HG03097 (cell line): ENCODE measurements around the gene HCN2.

ENCODE experiments used
- ATAC-seq: cut with Tn5 transposase; IDR thresholded peaks from one replicate; pipeline ENCODE4 v1.9.1; 2021; ENCODE audit not compliant: unreplicated experiment, low FRiP score

Gene HCN2

DNA sequence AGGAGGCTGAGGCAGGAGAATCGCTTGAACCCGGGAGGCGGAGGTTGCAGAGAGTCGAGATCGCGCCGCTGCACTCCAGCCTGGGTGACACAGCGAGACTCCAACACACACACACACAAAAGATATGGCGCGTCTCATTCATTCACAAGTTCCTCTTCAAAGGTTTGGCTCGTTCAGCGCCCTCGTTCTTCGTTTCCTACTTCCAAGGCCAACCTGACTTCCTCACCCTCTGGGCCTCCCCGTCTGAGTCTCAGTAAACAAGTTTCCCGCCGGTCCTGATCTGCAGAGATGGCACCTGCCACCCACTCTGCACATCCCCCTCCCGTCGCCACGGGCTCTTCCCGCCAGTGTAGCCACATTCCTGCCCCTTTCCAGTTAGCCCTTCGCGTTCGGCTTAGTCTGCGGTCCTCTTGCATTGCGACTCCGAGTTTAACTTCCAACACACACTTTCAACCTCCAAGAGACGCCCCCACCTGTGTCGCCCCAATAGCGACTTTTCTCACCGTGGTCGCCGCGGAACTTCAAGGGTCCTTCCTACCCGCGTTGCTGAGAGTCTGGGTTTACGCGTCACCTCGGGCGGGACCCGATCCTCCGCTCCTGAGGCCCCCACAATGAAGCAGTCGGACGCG is 18.6 kb upstream of the HCN2 start:
- no peak for ATAC-seq

DNA sequence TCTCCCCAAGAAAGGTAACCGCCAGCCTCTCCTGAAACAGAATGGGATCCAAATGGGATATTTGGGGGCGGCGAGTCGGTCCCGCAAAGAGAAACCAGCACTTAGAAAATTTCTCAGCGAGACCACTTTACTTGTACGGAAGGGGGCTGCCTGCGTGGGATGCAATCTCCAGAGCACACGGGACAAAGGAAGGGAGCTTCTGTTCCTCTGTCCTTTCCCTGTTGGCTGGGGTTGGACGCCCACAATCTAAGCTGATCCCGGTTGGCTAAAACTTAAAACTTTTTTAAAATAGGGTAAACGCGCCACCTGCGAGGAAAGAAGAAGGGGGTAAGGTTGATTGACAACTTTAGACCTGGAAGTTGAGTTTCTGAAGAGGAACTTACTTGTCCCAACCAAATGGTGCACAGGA is 18.1 kb upstream of the HCN2 start:
- ATAC-seq = no peak

DNA sequence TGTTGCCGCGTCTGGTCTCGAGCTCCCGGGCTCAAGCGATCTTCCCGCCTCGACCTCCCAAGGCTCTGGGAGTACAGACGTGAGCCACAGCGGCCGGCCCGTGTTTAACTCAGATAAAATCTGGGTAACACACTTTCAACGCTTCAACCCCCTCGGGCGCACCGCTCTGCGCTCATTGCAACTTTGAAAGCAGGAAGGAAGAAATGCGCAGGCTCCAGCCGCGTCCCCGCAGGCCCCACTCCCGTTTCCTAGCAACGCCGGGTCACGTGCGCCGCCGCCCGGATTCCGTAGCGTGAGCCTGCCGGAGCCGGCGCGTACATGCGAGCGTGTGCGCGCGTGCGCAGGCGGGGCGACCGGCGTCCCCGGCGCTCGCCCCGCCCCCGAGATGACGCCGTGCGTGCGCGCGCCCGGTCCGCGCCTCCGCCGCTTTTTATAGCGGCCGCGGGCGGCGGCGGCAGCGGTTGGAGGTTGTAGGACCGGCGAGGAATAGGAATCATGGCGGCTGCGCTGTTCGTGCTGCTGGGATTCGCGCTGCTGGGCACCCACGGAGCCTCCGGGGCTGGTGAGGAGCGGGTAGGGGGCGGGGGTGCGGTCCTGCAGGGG is 17.4 kb upstream of the HCN2 start, which contains the start of gene BSG:
Gene BSG (plus strand): TSS at position 457 of the 603 bp plus-strand sequence. CDS start 39 bp downstream, at position 496.
- peak; percentile 64 for ATAC-seq

DNA sequence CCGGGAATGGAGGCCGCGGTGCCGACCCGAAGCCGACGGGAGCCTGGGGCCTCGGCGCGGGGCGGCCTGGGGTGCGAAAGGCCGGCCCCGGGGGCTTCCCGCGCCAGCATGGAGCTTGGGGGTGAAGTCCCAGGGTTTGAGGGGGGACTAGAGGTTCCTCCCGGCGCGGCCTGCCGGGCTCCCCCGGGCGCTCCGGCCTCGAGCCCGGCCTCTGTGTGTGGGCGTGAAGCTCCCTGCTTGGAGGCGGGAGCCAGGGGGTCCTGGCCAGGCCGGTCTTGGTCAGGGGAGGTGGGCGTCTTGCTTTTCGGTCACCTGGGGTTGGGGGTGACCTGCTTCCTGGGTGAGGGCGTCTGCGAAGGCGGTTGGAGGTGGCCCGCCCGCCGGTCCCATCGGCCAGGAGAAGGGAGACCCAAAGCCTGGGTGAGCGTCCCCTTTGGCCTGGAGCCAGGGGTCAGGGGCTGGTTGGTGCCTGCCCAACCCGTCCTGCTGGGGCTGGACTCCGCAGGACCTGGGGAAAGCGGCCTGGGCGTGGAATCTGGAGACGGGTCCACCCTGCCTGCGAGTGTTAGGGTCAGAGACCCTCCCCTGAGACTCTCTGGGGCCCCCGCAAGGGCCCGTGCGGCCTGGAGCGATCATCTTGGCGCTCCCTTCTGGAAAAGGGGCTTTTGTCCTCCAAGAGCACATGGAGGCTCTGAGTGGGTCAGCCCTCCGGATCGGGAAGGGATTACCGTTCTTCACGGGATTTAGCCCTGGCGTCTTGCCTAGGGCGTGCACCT is 16.8 kb upstream of the HCN2 start:
- peak; percentile 21 for ATAC-seq

DNA sequence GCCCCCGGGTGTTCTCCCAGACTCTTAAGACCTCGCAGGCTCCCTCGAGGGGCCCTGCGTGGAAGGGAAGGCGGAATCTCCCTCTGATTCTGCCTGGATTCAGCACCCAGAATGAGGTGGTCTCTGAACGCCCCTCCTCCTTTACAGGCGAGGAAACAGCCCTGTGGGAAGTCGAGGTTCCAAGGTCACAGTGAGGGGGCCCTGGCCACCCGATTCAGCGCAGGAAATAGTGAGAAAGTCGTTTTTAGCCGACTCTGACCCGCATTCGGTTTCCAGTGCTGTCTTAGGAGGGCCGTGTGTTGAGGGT is 16.2 kb upstream of the HCN2 start:
- ATAC-seq = no peak

DNA sequence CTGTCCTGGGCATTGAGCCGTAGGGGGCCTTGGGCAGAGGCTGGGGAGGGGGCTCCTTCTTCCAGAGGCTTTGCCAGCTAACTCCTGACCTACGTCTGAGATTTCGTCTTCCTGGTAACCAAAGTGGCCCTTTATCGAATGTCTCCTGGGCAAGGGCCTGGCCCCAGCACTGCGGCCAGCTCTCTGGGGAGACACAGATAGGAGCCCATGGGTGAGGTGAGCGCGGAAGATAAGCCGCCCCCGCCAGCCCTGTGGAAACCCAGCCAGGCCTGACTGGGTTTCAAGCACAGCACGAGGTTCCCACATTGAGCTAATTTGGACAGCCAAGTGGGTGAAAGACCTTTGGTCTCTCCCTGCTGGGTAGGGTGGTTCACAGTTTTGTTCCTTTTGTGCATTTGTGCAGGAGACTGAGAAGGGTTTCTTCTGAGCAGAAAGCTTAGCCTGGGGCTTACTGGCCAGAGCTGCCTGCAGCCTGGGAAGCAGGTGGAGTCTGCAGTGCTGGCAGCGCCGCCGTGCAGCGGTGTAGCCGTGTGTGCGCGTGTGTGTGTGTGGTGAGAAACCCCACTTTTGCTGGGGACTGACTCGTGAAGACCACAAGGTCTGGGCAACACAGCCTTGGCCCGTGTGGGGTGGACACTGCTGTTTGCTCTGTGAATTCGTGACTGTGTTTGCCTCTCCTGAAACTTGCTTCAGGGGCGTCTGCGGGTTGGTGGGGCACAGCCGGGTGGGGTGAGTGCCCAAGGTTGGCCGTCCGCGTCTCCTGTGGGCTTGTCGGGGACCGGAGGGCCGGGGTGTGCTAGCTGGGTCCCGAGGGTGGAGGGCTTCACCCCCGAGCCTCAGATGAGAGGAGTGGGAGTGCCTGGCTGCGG is 14.8 kb upstream of the HCN2 start:
- no peak for ATAC-seq

DNA sequence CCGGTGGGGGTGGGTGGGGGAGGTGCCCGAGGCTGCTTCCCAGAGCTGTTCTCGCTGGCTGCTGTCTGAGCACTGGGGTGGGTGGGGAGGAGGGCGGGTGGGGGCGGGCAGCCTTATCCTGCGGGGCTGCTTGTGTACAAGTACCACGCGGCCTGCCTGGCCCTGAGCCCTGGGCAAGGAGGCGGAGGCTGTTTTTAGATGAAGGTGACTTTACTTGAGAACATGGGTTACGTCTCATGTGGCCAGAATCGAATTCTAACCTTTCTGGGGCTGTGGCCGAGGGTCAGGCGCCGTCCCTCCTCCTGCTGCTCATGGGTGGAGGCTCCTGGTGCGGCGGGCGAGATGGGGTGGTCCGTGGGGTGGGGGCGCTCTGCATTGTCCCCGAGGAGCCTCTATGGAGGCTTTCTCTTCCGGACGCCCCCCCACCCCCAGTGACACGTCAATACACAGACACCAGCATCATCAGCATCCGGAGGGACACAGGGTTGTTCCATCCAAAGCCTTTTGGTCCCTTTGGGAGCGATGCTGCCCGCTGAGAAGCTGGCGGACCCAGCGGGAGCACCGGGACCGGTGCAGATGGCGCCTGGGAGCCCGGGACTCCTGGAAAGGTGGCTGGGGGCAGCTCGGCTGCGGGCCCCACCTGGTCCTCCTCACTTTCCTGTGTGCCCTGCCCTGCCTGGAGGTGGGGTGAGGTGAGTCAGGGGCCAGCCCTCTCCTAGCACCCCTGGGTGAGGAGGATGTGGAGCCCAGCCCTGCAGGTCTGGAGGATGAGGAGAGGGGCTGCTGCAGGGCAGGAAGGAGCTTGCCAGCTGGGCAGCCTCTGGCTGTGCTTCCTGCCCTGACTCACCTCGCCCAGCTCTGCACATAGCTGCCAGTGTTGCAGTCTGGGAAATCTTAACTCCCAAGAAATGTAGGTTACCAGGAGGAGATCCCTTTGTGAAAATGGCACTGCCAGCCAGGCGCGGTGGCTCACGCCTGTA is 13.9 kb upstream of the HCN2 start:
- no peak for ATAC-seq

DNA sequence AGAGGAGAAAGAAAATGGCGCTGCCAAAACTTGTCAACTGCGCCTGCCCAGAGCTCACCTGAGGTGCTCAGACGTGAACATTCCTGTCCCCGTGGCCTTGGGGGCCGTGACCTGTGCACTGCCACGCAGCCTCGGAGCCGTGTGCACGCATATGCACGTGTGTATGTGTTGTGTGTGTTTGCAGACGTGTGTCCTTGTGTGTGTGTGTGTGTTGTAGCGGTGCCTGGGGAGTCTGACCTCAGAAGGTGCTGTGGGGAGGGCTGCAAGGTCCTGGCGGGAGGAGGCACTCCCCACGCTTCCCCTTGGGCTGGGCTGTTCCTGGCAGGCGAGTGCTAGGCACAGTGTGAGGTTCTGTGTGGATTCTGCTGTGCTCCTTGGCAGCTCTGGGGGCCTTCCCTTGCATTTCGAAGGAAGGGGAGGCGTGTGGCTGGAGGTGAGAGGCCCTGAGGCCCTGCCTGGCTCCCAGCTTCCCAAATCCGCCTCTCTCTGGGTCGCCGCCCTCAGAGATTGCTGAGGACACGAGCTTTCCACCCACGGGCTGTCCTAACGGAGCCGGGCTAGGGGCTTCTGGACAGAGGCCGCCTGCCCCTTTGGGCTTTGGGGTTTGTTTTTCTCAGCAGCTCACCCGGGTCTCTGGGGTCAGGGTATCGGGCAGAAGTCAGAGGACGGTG is 12.8 kb upstream of the HCN2 start:
- no peak for ATAC-seq

DNA sequence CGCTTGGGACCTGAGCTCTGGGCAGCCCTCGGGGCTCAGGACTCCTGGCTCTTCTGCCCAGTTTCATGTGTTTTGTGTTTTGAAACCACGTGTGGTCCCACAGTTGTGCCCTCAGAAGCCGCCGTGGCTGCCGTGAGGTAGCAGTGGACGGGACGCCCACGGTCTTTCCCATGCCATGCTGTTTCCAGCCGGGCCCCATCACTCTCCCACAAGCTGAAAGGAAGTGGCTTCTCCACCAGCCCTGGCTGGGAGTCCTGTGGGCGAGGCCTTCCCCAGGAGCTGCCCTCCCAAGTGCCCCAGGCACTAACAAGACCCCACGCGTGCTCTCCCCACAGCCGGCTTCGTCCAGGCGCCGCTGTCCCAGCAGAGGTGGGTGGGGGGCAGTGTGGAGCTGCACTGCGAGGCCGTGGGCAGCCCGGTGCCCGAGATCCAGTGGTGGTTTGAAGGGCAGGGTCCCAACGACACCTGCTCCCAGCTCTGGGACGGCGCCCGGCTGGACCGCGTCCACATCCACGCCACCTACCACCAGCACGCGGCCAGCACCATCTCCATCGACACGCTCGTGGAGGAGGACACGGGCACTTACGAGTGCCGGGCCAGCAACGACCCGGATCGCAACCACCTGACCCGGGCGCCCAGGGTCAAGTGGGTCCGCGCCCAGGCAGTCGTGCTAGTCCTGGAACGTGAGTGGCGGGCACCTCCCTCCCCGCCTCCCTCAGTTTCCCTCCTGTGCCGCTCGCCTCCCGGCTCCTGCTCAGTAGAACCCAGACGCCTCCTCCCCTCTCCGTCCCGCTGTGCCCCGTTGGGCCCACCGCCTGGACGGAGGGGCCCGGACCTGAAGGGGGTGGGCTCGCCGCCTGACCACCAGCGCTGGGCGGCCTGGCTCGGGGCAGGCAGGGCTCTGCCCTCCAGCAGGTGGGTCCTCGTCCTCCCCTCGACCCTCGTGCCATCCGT is 12.0 kb upstream of the HCN2 start:
- ATAC-seq = no peak

DNA sequence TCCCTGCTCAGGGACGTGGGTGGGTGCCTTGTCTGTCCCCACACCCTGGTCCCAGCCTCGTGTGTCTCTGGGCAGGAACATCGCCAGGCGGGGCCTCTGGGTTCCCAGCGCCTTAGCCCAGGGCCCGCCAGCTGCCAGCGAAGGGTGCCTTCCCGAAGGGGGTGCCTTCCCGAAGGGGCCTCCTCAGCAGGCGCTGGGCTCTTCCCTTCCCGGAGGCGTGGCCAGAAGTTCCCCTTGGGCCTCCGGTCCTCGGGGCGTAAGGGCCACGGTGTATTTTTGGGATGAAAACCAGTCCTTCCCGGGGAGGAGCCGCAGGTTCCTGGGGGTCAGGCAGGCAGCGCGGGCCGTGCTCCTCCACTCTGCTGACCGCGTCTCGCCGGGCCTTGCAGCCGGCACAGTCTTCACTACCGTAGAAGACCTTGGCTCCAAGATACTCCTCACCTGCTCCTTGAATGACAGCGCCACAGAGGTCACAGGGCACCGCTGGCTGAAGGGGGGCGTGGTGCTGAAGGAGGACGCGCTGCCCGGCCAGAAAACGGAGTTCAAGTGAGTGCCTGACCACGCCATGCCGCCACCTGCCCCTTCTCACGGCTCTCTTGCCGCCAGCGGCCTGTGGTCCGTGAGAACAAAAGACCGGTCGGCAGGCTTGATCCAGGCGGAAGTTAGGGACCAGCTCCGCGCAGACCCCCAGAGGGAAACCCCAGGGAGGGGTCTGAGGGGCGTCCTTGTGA is 10.4 kb upstream of the HCN2 start:
- ATAC-seq = no peak

DNA sequence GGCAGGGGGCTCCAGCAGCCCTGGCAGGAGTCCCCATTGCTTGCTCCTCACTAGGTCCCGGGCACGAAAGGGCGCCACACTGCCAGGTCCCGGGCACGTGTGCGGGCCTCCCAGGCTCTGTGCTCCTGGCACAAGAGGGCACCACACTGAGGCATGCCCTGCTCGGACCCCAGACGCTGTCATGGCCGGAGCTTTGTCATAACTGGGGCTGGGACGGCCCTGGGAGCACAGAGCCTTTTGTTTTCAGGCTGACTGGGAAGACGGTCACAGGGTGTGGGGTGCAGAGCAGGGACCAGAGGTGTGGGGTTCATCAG is 9.9 kb upstream of the HCN2 start:
- ATAC-seq = no peak

DNA sequence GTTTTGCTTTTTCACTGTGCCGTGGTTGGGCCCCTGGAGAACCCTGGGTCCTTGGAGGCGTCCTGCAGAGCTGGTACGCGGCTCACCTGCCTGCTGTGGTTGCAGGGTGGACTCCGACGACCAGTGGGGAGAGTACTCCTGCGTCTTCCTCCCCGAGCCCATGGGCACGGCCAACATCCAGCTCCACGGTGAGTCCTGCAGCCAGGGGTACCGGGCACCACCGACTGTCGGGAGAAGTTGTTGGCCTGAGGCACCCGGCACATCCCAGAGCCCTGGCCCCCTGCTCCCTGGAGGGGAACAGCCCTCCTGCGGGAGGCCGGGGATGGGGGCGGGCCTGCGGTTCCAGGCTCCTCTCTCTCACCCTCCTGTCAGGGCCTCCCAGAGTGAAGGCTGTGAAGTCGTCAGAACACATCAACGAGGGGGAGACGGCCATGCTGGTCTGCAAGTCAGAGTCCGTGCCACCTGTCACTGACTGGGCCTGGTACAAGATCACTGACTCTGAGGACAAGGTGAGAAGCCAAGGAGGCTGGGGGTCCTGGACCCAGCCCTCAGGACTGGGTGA is 9.3 kb upstream of the HCN2 start:
- ATAC-seq = no peak

DNA sequence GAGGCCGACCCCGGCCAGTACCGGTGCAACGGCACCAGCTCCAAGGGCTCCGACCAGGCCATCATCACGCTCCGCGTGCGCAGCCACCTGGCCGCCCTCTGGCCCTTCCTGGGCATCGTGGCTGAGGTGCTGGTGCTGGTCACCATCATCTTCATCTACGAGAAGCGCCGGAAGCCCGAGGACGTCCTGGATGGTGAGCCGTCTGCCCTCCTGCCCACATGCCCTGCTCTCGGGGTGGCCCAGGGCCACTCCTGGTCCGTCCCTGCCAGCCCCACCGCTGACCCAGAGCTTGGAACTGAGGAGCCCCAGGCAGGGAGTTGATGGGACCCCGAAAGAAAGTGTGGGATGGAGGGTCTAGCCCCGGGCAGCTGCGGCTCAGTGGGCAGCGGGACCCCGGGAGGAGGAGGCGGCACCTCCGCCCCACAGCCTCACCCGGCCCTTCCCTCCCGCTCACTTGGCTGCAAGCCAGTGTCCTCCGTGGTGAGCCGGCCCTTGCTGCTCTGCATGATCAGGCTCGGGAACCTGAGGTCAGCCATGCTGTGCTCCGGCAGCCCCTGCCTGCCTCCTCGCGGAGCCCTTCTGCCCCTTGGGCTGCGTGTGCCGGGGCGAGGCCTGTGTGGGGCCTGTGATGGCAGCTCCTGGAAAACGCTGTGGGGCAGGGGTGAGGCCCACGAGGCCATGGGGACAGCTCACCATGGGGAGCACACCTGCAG is 8.1 kb upstream of the HCN2 start:
- ATAC-seq = no peak

DNA sequence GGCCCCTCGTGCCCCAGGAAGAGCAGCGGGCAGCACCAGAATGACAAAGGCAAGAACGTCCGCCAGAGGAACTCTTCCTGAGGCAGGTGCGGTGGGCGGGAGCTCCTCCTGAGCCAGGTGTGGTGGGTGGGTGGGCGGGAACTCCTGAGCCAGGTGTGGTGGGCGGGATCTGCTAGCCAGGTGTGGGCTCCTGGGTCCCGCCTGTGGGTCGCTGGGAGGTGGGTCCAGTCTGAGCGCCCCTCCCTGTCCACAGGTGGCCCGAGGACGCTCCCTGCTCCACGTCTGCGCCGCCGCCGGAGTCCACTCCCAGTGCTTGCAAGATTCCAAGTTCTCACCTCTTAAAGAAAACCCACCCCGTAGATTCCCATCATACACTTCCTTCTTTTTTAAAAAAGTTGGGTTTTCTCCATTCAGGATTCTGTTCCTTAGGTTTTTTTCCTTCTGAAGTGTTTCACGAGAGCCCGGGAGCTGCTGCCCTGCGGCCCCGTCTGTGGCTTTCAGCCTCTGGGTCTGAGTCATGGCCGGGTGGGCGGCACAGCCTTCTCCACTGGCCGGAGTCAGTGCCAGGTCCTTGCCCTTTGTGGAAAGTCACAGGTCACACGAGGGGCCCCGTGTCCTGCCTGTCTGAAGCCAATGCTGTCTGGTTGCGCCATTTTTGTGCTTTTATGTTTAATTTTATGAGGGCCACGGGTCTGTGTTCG is 7.0 kb upstream of the HCN2 start:
- ATAC-seq = no peak

DNA sequence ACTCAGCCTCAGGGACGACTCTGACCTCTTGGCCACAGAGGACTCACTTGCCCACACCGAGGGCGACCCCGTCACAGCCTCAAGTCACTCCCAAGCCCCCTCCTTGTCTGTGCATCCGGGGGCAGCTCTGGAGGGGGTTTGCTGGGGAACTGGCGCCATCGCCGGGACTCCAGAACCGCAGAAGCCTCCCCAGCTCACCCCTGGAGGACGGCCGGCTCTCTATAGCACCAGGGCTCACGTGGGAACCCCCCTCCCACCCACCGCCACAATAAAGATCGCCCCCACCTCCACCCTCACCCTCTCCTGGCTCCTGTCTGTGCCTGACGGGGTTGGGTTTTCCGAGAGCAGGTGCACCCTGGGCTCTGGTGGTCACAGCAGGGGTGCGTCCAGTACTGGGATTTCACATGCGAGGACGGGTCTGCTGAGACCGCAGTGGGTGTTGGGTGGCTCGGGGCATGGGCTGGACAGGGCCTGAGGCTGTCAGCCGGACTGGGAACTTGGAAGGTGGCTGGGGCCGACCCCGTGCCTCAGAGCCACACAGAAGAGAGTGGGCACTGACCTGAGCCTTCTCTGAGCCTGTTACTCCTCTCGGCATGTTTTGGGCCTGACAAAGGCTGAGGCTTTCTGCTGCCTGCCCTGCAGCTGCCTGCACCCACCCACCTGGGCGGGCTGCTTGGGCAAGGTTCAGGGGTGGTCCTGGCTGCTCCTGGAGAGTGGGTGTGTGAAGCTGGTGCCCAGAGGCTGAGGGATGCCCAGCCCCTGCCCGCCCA is 6.3 kb upstream of the HCN2 start:
- no peak for ATAC-seq

DNA sequence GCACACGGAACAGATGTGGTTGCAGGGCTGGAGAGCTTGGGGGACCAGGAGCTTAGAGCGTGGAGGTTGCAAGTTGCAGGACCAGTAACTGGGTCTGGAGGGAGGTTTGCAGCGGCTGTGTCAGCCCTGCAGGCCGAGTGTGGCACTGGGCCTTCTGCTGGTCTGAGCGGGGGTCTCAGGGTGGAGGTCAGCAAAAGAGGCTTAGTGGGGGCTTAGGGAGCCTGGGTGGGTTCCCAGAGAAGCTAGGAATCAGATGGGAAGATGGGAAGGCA is 5.8 kb upstream of the HCN2 start:
- ATAC-seq = no peak
